OCI-LY1 (cell line): ENCODE data around the gene LTN1.

Experiments used
- H2AFZ ChIP-seq: fragments of 200-600 bp; sonication (generic), shearing (Covaris generic); 2 replicates; pipeline ENCODE4 v1.6.0; 2014; ENCODE audit warnings: antibody characterized with exemption, mild to moderate bottlenecking, low read length
- H3F3A ChIP-seq: fragments of 200-600 bp; sonication (generic), shearing (Covaris generic); 2 replicates; pipeline ENCODE4 v1.6.0; 2014; ENCODE audit warnings: mild to moderate bottlenecking, antibody characterized with exemption, low read length, moderate library complexity; ENCODE audit not compliant: insufficient read depth
- H3K27ac ChIP-seq: fragments of 200-600 bp; sonication (generic); 2 replicates; pipeline ENCODE4 v1.5.1; 2014; ENCODE audit warnings: low read length, mixed run types, mild to moderate bottlenecking, low read depth; ENCODE audit not compliant: poor library complexity, severe bottlenecking
- H3K27me3 ChIP-seq: fragments of 200-600 bp; sonication (generic); 2 replicates; pipeline ENCODE4 v1.6.0; 2014; ENCODE audit warnings: antibody characterized with exemption, mild to moderate bottlenecking, low read length, moderate library complexity; ENCODE audit not compliant: insufficient read depth
- H3K36me3 ChIP-seq: fragments of 200-600 bp; sonication (generic); 2 replicates; pipeline ENCODE4 v1.6.1; 2014; ENCODE audit warnings: mild to moderate bottlenecking, antibody characterized with exemption, low read length, moderate library complexity, mixed read lengths; ENCODE audit not compliant: insufficient read depth
- H3K4me1 ChIP-seq: fragments of 200-600 bp; sonication (generic); 2 replicates; pipeline ENCODE4 v1.5.1; 2014; ENCODE audit warnings: mild to moderate bottlenecking, low read length, moderate library complexity; ENCODE audit not compliant: insufficient read depth, severe bottlenecking
- H3K4me2 ChIP-seq: fragments of 200-600 bp; sonication (generic), shearing (Covaris generic); 2 replicates; pipeline ENCODE4 v1.6.1; 2014; ENCODE audit warnings: low read length
- H3K4me3 ChIP-seq: fragments of 200-600 bp; sonication (generic); 2 replicates; pipeline ENCODE4 v1.5.1; 2014; ENCODE audit warnings: low read length, low read depth, mild to moderate bottlenecking, mixed read lengths; ENCODE audit not compliant: poor library complexity, severe bottlenecking
- H3K79me2 ChIP-seq: fragments of 200-600 bp; shearing (Covaris generic); 2 replicates; pipeline ENCODE4 v1.6.1; 2016; ENCODE audit warnings: mixed run types, low read length, mixed read lengths; ENCODE audit not compliant: insufficient read depth
- H3K9ac ChIP-seq: fragments of 200-600 bp; sonication (generic), shearing (Covaris generic); 2 replicates; pipeline ENCODE4 v1.6.1; 2014; ENCODE audit warnings: mild to moderate bottlenecking, low read length, mixed read lengths
- H3K9me2 ChIP-seq: fragments of 200-600 bp; sonication (generic), shearing (Covaris generic); 2 replicates; pipeline ENCODE4 v1.6.1; 2014; ENCODE audit warnings: low read depth, mild to moderate bottlenecking, low read length, mixed read lengths
- H3K9me3 ChIP-seq: fragments of 200-600 bp; shearing (Covaris generic); 2 replicates; pipeline ENCODE4 v1.6.1; 2014; ENCODE audit warnings: low read length, mixed read lengths
- H4K20me1 ChIP-seq: fragments of 200-600 bp; sonication (generic), shearing (Covaris generic); 2 replicates; pipeline ENCODE4 v1.6.0; 2016; ENCODE audit warnings: mild to moderate bottlenecking, low read length; ENCODE audit not compliant: insufficient read depth
- CTCF ChIP-seq: fragments of 200-600 bp; sonication (generic), shearing (Covaris generic); IDR thresholded peaks from 2 replicates; pipeline ENCODE4 v1.5.1; 2017; ENCODE audit warnings: mild to moderate bottlenecking, antibody characterized with exemption, low read length, moderate library complexity, mixed read lengths
- EZH2 ChIP-seq: fragments of 200-600 bp; sonication (generic), shearing (Covaris generic); IDR thresholded peaks from 2 replicates; pipeline ENCODE4 v1.8.0; 2017; ENCODE audit warnings: borderline replicate concordance, mixed run types, mild to moderate bottlenecking, antibody characterized with exemption, low read length, moderate library complexity, mixed read lengths

The LTN1 gene

GRCh38 chr21:28892199-28893111 is 100.2 kb downstream of the LTN1 start:
- H3K36me3 ChIP-seq = no peaks in the 10 kb centered on the region
- H3K79me2 ChIP-seq = no peaks in the 10 kb centered on the region
- no peaks in the 10 kb centered on the region for H3K4me1 ChIP-seq
- H3K4me3 ChIP-seq = no peak overlapping the region
- TF ChIP-seq CTCF (no peak), EZH2 (no peak)
- no peak overlapping the region for H3K27ac ChIP-seq
- H3K9me3 ChIP-seq = no peaks in the 10 kb centered on the region
- no peaks in the 10 kb centered on the region for H3F3A ChIP-seq
- H3K9ac ChIP-seq = no peak overlapping the region
- H3K4me2 ChIP-seq = no peak overlapping the region
- no peaks in the 10 kb centered on the region for H3K9me2 ChIP-seq
- H4K20me1 ChIP-seq = no peaks in the 10 kb centered on the region
- H3K27me3 ChIP-seq = 0 out of 2 replicates have a peak, but pooled peaks cover 3% of the 10 kb centered on the region
- H2AFZ ChIP-seq = no peak overlapping the region

GRCh38 chr21:28885853-28886177 is 106.9 kb downstream of the LTN1 start:
- Histone ChIP-seq H3F3A (no peaks in the 10 kb centered on the region), H3K9ac (no peak overlapping the region), H3K27ac (no peak overlapping the region), H3K9me3 (no peaks in the 10 kb centered on the region), H4K20me1 (no peaks in the 10 kb centered on the region), H3K27me3 (no peaks in the 10 kb centered on the region; the same call in 1 of the 2 replicates), H3K4me3 (no peak overlapping the region), H3K4me2 (0 out of 2 replicates have a peak overlapping the region, but pooled peaks have one; percentile 87), H3K79me2 (no peaks in the 10 kb centered on the region), H3K36me3 (peaks cover 14% of the 10 kb centered on the region), H2AFZ (peak overlapping the region; percentile 59), H3K4me1 (peaks cover 18% of the 10 kb centered on the region), H3K9me2 (no peaks in the 10 kb centered on the region)
- TF ChIP-seq EZH2 = no peak

GRCh38 chr21:28884976-28885852 is 107.5 kb downstream of the LTN1 start:
- peak overlapping the region; percentile 87 for H3K4me2 ChIP-seq
- peaks cover 18% of the 10 kb centered on the region for H3K4me1 ChIP-seq
- peaks cover 14% of the 10 kb centered on the region for H3K36me3 ChIP-seq
- no peaks in the 10 kb centered on the region for H3K9me3 ChIP-seq
- peak overlapping the region; percentile 72 for H3K9ac ChIP-seq
- H3K4me3 ChIP-seq = peak overlapping the region; percentile 68
- H3K79me2 ChIP-seq = no peaks in the 10 kb centered on the region
- H2AFZ ChIP-seq = peak overlapping the region; percentile 91
- H3K9me2 ChIP-seq = no peaks in the 10 kb centered on the region
- H4K20me1 ChIP-seq = no peaks in the 10 kb centered on the region
- H3K27me3 ChIP-seq = no peaks in the 10 kb centered on the region; the same call in 1 of the 2 replicates
- peak overlapping the region; percentile 84 for H3K27ac ChIP-seq
- TF ChIP-seq EZH2 (no peak), CTCF (no peak)
- H3F3A ChIP-seq = no peaks in the 10 kb centered on the region
